Left ventricle myocardium inferior (tissue), 1 donor: ENCODE data around the gene STRADA. TPM values are rescaled to one million over a fixed set of nuclear protein-coding genes. Genes with fewer than 3 reads are reported as not detected.

Experiments used
- DNase-seq: peaks from one replicate; pipeline ENCODE4 v3.0.0-alpha.2; 2020
- H3K27ac ChIP-seq: fragments of 200-600 bp; replicated peaks from 2 replicates; pipeline ENCODE4 v1.8.0; 2021
- H3K27me3 ChIP-seq: fragments of 200-600 bp; 2 replicates; pipeline ENCODE4 v1.8.0; 2021; ENCODE audit warnings: low read depth
- H3K36me3 ChIP-seq: fragments of 200-600 bp; 2 replicates; pipeline ENCODE4 v1.8.0; 2021
- H3K4me1 ChIP-seq: fragments of 200-600 bp; 2 replicates; pipeline ENCODE4 v1.8.0; 2021
- H3K4me3 ChIP-seq: fragments of 200-600 bp; 2 replicates; pipeline ENCODE4 v1.8.0; 2021; ENCODE audit warnings: mild to moderate bottlenecking, moderate library complexity
- H3K9me3 ChIP-seq: fragments of 200-600 bp; replicated peaks from 2 replicates; pipeline ENCODE4 v1.8.0; 2021
- intact Hi-C: fragments of 100-400 bp; cut with micrococcal nuclease; formaldehyde crosslinking; loops from one replicate; pipeline ENCODE4 v1.11.0; 2022
- total RNA-seq: library from RNA; stranded (reverse); fragmentation: NEBNext Ultra II Directional; extraction: Animal tissue kit (Norgen Biotek cat#: 25700); gene quantifications from one replicate; pipeline ENCODE4 v1.2.1, GENCODE V29; 2021
- TF ChIP-seq, protein P1 (sequence below): fragments of 200-600 bp; IDR thresholded peaks from 2 replicates; pipeline ENCODE4 v1.8.0; 2021; ENCODE audit warnings: antibody characterized with exemption, mild to moderate bottlenecking, borderline replicate concordance
- donor health status: DM: no; HTN: yes; CAD: no; lungs with severe emphysema.

STRADA gene
- total RNA-seq, 1 donor from 2014 or later = 14.6 TPM

DNA sequence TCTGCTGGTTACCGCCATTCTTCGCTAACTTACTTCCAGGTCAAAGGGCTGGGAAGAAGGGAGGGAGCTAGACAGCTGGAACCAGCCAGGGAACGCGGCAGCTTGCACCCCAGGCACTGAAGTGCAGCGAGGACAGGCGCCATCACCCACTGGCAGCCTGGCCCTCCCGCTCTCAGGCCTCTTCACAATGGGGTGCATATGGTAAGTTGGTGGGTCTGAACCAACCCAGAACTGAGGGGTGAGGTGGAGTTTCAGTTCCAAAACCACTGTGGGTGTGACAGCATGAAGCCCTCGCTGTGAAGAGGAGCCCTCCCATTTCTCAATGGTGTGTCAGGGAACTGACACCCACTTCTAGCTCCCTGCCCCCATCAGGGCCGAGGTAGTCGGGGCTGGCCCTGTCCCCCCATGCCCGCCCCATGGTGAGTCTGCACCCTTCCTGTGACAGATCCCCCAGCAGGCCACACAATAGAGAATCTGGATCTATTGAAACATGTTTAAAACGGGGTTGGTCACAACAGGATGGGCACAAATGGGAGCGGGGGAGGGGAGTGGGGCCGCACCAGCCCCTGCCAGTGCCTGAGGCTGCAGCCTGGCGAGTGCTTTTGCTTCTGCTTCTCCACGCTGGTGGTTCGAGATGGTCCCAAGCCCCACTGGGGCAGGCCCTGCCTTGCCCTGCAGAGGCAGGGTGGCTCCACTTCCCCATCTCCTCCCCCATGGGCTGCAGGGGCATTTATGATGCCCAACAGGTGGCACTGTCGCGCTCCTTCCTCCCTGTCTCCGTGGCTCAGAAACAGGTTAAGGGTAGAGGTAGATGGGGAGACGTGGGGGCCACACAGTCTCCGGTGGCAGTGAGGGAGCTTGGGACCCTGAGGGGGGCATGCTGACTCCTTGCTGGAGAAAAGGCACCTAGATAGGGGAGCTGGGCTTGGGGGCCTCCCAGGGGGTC, 44.0 kb downstream of the STRADA start:
- H3K9me3 ChIP-seq = no peaks in the 10 kb centered on the region
- peak overlapping the region; percentile 82 for H3K27ac ChIP-seq
- peaks cover 29% of the 10 kb centered on the region for H3K36me3 ChIP-seq
- H3K4me3 ChIP-seq = peak overlapping the region; percentile 74
- DNase-seq = peak; percentile 54
- H3K27me3 ChIP-seq = no peaks in the 10 kb centered on the region
- intact Hi-C loops = no loop called here
- peaks cover 41% of the 10 kb centered on the region for H3K4me1 ChIP-seq
- TF ChIP-seq, protein P1, sequence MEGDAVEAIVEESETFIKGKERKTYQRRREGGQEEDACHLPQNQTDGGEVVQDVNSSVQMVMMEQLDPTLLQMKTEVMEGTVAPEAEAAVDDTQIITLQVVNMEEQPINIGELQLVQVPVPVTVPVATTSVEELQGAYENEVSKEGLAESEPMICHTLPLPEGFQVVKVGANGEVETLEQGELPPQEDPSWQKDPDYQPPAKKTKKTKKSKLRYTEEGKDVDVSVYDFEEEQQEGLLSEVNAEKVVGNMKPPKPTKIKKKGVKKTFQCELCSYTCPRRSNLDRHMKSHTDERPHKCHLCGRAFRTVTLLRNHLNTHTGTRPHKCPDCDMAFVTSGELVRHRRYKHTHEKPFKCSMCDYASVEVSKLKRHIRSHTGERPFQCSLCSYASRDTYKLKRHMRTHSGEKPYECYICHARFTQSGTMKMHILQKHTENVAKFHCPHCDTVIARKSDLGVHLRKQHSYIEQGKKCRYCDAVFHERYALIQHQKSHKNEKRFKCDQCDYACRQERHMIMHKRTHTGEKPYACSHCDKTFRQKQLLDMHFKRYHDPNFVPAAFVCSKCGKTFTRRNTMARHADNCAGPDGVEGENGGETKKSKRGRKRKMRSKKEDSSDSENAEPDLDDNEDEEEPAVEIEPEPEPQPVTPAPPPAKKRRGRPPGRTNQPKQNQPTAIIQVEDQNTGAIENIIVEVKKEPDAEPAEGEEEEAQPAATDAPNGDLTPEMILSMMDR = peak; percentile 52

DNA sequence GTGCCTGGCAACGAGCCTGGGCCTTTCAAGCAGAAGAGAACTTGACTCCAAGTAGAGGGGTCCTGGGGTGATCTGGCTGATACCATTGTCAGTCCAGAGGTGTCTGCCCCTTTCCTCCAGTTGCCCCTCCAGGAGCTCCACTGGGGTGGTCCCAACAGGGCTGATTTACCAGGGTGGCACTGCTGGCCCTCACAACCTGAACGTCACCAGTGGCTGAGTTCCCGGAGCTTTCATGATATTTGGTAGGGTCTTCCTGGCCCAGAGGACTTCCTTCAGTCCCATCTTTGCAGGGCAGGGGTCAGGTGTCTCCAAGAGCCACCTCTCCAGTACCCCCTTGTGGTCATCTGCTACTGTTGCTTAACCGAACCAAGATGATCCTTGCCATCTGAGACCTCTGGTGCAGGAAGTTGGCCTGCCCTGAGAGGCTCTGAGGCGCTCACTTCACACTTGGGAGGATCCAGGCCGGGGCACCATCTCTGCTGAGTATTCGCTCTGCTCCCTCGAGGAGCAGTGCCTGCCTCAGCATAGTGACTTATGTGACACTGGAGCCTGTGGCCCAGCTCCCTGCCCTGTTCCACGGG, 45.1 kb downstream of the STRADA start:
- TF ChIP-seq, protein P1 = peak; percentile 54
- no peak for DNase-seq
- H3K27ac ChIP-seq = peak overlapping the region; percentile 2
- H3K36me3 ChIP-seq = peaks cover 41% of the 10 kb centered on the region
- H3K4me3 ChIP-seq = no peak overlapping the region
- intact Hi-C loops = no loop called here
- no peaks in the 10 kb centered on the region for H3K27me3 ChIP-seq
- H3K9me3 ChIP-seq = no peaks in the 10 kb centered on the region
- H3K4me1 ChIP-seq = peaks cover 38% of the 10 kb centered on the region

DNA sequence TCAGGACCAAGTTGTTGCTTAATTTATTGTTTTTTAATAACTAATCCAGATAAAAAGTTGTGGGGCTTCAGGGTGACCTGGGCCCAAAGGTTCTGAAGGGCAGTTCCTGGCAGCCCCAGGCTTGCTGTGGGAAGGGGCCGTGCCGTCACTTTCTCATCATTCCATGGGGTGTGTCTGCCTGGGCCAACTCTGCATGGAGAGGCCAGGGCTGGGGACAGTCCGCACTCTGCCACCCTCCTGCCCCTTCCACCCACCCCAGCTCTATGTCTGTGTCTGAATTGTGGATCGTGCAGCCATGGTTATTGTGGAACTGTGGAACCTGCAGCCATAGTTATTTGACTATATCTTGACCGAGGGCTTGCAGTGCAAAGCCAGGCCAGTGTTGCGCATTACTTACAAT, 45.7 kb downstream of the STRADA start:
- no peak for DNase-seq
- H3K9me3 ChIP-seq = no peaks in the 10 kb centered on the region
- TF ChIP-seq, protein P1 = no peak
- H3K4me1 ChIP-seq = peaks cover 32% of the 10 kb centered on the region
- peaks cover 47% of the 10 kb centered on the region for H3K36me3 ChIP-seq
- H3K27ac ChIP-seq = no peak overlapping the region
- no peaks in the 10 kb centered on the region for H3K27me3 ChIP-seq
- intact Hi-C loops = no loop called here
- H3K4me3 ChIP-seq = no peak overlapping the region

DNA sequence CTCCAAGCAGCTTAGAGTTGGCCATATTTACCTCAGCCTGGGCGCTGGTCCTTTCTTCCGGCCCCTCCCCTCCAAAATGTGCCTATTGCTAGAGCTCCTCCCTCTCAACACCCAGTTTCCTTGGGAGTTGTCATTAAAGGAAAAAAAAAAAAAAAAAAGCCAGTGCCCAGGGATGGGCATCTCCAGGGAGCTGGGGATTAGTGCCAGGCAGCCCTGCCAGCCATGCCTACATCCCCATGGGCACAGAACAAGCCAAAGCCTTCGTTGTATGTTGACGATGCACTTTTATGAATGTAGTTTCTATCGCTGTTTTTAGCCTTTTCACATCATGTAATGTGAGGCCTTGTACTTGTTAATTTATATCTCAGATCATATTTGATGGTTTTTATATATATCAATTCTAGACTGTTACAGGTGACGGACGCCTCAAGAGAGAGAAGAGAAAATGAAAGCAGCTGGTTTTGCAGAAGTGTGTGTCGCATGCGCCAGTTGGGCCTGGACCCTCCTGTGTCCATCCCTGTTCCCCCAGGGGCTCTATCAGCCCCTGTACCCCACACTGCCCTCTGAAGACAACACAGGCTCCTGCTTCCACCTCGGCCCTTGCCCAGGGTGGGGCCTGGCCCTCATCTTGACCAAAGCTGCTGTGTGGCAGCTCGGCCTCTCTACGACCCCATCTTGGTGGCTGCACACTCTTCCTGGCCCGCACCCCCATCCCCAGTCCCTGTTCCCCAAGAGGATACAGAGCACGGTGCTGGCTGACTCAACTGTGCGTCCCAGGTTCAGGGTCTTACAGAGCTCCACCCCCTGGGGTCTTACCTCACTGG, 46.4 kb downstream of the STRADA start:
- Histone ChIP-seq H3K36me3 (peaks cover 54% of the 10 kb centered on the region), H3K27me3 (no peaks in the 10 kb centered on the region), H3K9me3 (no peaks in the 10 kb centered on the region), H3K4me1 (peaks cover 24% of the 10 kb centered on the region), H3K4me3 (no peak overlapping the region), H3K27ac (no peak overlapping the region)
- no peak for DNase-seq
- intact Hi-C loops = no loop called here
- TF ChIP-seq, protein P1 = no peak

DNA sequence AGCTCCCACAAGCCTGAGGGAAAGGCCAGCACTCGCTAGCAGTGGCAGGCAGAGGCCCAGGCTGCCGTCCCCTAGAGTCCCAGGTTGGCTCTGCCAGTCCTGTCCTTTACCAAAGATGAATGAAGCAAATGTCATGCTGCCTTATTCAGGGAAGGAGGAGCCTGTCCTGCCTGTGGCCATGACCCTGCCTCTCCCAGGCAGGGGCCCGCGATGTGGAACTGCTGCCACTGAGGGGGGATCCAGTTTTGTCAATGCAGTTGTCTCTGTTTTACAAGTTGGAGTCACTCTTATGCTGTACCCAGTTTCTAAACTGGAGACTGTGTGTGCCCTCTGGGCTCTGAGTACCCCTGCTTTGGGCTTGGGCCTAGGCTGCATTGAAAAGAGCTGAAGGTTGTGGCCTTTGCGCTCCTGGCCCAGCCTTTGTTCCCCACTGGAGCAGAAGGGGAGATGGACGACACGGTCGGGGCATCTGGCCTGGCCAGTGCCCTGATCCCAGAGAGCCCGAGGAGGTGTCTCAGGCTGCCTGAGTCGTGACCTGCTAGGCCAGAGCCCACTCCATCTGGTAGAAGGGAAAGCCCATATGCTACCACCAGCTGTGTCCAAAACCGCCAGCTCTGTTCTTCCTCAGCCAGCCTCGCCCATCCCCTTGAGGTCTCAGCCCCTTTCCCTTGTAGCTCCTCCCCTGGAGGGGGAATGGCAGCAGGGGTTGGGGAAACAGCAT, 47.2 kb downstream of the STRADA start:
- intact Hi-C loops = no loop called here
- H3K36me3 ChIP-seq = peaks cover 62% of the 10 kb centered on the region
- no peak overlapping the region for H3K27ac ChIP-seq

More for the DNA sequence above, 47.2 kb downstream of the STRADA start:
- H3K4me3 ChIP-seq = no peak overlapping the region
- no peaks in the 10 kb centered on the region for H3K27me3 ChIP-seq
- H3K4me1 ChIP-seq = peaks cover 23% of the 10 kb centered on the region
- no peaks in the 10 kb centered on the region for H3K9me3 ChIP-seq
- no peak for DNase-seq
- TF ChIP-seq, protein P1 = no peak
